CD4-positive, alpha-beta T cell treated with Interleukin-15 for 4 hours (primary cell): ENCODE measurements around the gene LEMD3.
A peak's percentile ranks its signal among the peaks of the same experiment; 100 is the strongest.

Experiments used
- DNase-seq: peaks from one replicate; pipeline ENCODE4 v3.0.0-alpha.2; 2020; ENCODE audit warnings: low spot score

Gene LEMD3

DNA sequence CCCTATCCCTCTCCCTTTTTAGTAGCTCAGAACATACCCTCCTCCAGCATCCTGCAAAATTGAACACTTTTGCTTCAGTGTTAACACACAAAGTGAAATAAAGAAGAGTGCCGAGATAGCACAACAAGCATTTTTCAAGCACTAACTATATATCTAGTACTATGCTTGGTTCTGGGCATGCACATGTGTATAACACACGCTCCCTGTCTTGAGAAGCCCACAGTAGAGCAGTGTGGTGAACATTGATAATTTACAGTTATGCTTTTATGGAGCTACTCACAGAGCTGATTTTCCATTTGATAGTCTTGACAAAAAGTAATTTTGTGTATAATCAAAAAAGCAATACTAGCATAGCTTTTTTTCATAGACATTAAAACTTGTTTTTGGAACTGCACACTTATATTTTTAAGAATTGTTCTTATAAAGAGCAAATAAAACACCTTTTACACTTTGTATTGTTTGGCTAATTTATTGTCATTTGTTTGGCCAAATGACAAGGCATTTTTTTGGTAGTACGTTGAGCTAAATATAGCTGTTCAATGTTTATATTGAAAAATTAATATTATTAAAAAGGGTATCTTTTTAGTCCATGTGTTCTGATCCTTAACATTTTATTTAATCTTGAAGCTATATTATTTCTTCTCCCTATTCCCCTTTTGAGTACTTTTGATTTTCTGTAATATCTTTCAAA, 39.7 kb downstream of the LEMD3 start:
- DNase-seq = no peak

DNA sequence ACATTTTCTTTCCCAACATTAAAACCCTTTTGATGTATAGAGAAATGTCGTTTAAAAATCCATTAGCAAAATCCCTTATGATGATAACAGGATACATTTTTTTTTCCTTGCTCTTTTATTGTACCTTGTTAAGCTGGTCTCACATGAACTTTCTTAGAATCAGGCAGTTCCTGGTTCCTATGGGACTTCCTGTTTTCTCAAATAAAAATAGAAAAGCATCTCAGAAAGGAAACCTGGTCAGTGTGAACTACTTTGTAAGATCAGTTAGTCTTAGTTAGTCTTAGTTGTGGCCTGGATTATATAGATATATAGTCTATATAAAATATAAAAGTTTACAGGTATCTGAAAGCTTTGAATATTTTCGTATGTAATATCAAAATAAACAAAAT, 40.3 kb downstream of the LEMD3 start:
- DNase-seq = peak; percentile 20

- no peak for DNase-seq
These were observed 47.7 kb downstream of the LEMD3 start for GRCh38 chr12:65217086-65217485.

- no peak for DNase-seq
These were observed 51.4 kb downstream of the LEMD3 start for GRCh38 chr12:65220761-65221160.

- DNase-seq = no peak
These were observed 60.1 kb downstream of the LEMD3 start for GRCh38 chr12:65229441-65229840.

DNA sequence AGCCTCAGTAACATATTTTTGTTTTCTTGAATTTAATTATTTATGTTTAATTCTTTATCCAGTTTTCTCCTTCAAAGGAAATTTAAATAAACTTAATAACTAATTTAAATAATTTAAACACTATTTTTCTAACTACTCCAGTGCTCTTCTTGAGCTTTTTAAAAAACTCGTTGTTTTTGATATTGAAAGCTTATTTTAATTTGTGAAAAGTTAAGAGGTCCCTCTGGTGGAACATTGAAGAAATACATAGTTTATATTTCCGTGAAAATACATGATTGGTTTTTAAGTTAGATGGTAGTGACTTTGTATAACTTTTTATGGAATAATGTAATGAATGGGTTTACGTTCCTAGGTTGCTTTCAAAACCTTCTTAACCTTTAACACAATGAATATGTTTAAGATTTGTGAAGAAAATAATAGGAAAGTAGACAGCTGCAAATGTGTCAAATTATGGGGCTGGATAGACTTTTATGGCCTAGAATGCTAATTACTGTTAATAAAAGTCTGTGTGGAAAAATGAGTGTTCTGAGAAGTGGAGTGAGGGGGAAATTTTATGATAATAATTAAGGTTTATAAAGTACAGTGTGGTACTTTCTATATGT, 63.2 kb downstream of the LEMD3 start:
- DNase-seq = peak; percentile 28

DNA sequence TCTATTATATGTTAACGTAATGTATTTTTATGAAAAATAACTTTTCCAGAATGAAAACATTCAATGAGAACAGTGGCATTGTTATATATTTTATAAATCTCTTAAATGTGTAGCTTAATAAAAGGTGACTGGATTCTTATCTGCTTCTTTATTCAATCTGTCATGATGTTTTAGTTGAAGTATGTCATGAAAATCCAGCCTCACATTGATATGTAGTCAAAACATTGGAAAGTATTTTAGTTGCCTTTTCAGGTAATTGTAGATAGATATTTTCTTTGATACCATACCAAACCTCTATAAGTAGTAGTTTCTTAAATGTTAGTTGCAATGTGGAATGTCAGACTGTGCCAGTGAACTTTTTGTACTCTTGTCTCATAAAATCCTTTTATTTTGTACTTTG, 67.8 kb downstream of the LEMD3 start:
- no peak for DNase-seq

DNA sequence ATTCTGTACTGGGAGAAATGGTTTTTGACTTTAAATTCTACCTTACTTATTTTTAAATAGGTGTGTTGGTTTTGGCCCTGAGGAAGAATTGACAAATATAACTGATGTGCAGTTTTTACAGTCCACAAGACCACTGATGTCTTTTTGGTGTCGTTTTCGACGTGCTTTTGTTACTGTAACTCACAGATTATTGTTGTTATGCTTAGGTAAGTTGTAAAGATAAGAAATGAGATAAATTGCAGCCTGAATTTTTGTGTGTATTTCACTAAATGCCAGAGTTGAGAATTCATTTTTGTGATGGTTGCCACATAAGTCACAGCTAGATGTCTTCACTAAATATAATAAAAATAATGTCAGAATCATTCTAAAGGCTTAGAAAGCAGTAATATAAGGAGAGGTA, 69.2 kb downstream of the LEMD3 start:
- no peak for DNase-seq

GRCh38 chr12:65248656-65249633, 79.6 kb downstream of the LEMD3 start:
- no peak for DNase-seq

DNA sequence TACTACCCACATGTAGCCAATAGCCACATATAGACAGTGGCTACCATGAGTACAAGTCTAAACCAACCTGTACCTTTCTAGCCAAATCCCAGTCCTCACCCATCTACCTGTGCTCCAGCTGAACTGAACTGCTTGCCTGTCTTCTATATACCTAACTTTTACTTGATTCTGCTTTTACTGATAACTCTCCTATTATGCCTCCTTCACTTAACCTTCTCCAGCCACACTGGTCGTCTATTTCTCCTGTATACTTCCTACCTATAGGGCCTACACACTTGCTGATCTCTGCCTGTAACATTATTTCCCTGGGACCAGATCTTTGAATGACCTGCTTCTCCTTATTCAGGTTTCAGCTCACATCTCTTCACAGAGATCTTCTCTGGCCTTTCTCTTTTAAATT, 83.1 kb downstream of the LEMD3 start:
- no peak for DNase-seq

DNA sequence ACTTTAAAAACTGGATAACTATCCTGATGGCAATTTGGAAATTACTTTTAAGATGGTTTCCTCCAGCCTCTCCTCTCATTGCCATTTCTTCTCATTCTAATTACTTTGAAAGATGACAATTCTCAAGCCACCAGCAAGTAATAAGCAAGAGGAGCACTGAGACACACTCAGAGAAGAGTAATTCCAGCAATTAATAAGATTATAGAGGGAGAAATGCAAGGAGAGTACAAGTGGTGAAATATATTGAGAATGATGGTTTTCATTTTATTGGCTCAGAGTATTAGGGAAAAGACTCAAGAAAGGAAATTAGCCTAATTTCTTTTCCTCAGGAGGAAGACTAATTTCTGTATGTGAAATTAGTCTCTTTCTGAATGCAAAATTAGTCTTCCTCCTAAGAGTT, 88.6 kb downstream of the LEMD3 start:
- DNase-seq = no peak

DNA sequence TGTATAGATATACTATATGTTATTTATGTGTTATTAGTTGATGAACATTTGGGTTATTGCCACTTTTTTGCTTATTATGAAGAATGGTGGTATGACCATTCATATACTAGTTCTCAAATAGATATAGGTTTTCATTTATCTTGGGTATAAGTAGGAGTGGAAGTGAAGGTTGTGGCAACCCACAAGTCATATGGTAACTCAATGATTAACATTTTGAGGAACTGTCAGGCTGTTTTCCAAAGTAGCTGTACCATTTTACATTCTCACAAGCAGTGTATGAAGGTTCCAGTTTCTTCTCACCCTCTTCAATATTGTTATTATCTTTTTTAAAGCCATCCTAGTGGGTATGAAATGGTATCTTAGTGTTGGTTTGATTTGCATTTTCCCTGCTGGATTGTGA, 90.1 kb downstream of the LEMD3 start:
- DNase-seq = no peak

- DNase-seq = no peak
These were observed 94.4 kb downstream of the LEMD3 start for GRCh38 chr12:65263777-65264176.

- DNase-seq = no peak
These were observed 97.0 kb downstream of the LEMD3 start for GRCh38 chr12:65266408-65266807.

GRCh38 chr12:65269603-65270002, 100.2 kb downstream of the LEMD3 start:
- no peak for DNase-seq

DNA sequence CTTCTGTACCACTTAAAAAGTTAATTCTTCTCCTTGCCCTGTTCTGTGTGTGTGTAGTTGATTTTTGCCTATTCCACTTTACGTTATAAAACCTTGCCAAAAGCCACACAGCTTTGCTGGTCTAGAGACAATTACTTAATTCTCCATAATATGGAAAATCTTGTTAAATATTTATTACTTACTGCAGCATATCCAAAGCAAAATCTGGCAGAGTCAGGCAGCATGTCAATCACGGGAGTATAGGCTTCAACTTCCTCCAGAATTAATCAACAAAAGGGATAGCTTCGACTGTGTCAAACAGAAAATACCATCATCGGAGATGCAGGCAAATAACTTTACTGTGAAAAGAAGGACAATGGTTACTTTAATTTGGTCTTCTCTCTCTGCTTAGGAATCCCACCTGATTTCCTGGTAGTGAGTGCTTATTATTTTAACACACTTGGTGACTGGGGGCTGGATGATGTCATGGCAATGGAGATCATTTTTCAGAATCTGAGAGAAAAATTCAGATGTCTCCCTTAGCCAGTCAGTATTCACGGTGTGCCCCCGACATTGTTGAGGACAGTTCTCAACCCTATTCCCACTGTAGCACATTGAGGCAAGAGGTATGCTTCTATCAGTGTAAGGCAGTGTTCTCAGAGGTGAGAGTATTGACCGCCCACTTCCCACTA, 105.4 kb downstream of the LEMD3 start:
- DNase-seq = no peak

- no peak for DNase-seq
These were observed 106.2 kb downstream of the LEMD3 start for GRCh38 chr12:65275627-65276026.

- DNase-seq = no peak
These were observed 107.6 kb downstream of the LEMD3 start for GRCh38 chr12:65276916-65277530.

GRCh38 chr12:65277994-65278575, 108.7 kb downstream of the LEMD3 start:
- no peak for DNase-seq

DNA sequence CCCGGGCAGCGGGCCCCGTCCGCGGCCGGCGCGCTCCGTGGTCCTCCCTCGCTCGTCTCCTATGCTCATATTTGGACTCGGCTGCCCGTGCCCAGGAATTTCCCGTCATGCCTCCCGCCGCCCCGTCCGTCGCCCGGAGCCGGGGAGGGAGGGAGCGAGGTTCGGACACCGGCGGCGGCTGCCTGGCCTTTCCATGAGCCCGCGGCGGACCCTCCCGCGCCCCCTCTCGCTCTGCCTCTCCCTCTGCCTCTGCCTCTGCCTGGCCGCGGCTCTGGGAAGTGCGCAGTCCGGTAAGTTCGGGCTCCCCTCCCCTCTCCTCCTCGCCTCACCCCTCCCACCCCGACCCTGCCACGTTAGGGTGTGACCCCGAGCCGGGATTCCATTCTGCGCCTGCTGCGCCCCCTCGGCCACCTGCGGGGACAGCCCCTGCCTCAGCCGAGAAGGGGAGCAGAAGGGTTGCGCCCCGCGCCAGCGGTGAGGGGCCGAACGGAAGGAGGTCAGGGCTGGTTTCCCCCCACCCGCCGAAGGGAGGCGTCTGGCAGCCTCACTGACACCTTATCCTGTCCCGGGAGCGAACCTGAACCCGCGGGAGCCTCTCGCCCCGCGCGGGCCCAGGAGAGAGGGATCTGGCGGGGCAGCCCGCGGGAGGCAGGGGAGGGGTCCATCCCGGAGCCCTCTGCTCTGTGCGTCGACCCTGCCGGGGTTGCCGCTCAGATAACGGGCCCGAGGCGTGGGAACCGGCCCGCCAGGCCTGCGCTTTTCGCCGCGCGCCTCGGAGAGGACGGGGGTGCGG, 109.4 kb downstream of the LEMD3 start, which contains the start of gene MSRB3:
Gene MSRB3, plus strand, starts transcription at position 108 of the 793 bp plus-strand sequence. CDS start 29,897 bp downstream, outside the sequence.
- no peak for DNase-seq
